Measurements from ENCODE around the gene ZNF850. TPM values are rescaled to one million over a fixed set of nuclear protein-coding genes. Genes with fewer than 3 reads are reported as not detected.
"Not testable (repeated sequence)": the region's sequence is repeated elsewhere in the genome, so short reads cannot be mapped to it uniquely, and the experiment has no call there.

The ZNF850 gene
- total RNA-seq, 1 donor from 2014 or later, result 3.0 TPM

- Histone ChIP-seq H3K36me3 (ENCODE audit: control insufficient read depth, insufficient read depth, low read length) (peaks cover 2% of the 10 kb centered on the region), H3K4me3 (ENCODE audit: low read depth, low read length) (no peak overlapping the region), H3K27me3 (ENCODE audit: control insufficient read depth, insufficient read depth, low read length) (no peaks in the 10 kb centered on the region)
- no peak for TF ChIP-seq CTCF (IDR thresholded peaks at IDR 0.05; ENCODE audit: insufficient read depth, low read length, poor library complexity, severe bottlenecking)
- no peak for DNase-seq (ENCODE audit: low read depth)
These were observed 22.4 kb downstream of the ZNF850 start for GRCh38 chr19:36750066-36750691.

GRCh38 chr19:36749613-36750012 is 23.0 kb downstream of the ZNF850 start:
- H3K27me3 ChIP-seq (ENCODE audit: control insufficient read depth, insufficient read depth, low read length); DNase-seq (ENCODE audit: low read depth); H3K4me3 ChIP-seq (ENCODE audit: low read depth, low read length); H3K36me3 ChIP-seq (ENCODE audit: control insufficient read depth, insufficient read depth, low read length): not testable (repeated sequence)

GRCh38 chr19:36748431-36749275 is 24.0 kb downstream of the ZNF850 start:
- no peak for DNase-seq (ENCODE audit: low read depth)
- Histone ChIP-seq H3K36me3 (ENCODE audit: control insufficient read depth, insufficient read depth, low read length) (peaks cover 2% of the 10 kb centered on the region), H3K4me3 (ENCODE audit: low read depth, low read length) (no peak overlapping the region), H3K27me3 (ENCODE audit: control insufficient read depth, insufficient read depth, low read length) (no peaks in the 10 kb centered on the region)
- TF ChIP-seq CTCF (IDR thresholded peaks at IDR 0.05; ENCODE audit: insufficient read depth, low read length, poor library complexity, severe bottlenecking), result no peak

GRCh38 chr19:36747750-36748149 is 24.9 kb downstream of the ZNF850 start:
- no peak for DNase-seq (ENCODE audit: low read depth)
- peaks cover 2% of the 10 kb centered on the region for H3K36me3 ChIP-seq (ENCODE audit: control insufficient read depth, insufficient read depth, low read length)
- H3K4me3 ChIP-seq (ENCODE audit: low read depth, low read length), result no peak overlapping the region
- H3K27me3 ChIP-seq (ENCODE audit: control insufficient read depth, insufficient read depth, low read length), result no peaks in the 10 kb centered on the region
- TF ChIP-seq CTCF (IDR thresholded peaks at IDR 0.05; ENCODE audit: insufficient read depth, low read length, poor library complexity, severe bottlenecking), result no peak

- Histone ChIP-seq H3K4me3 (ENCODE audit: low read depth, low read length) (no peak overlapping the region), H3K36me3 (ENCODE audit: control insufficient read depth, insufficient read depth, low read length) (peaks cover 2% of the 10 kb centered on the region), H3K27me3 (ENCODE audit: control insufficient read depth, insufficient read depth, low read length) (no peaks in the 10 kb centered on the region)
- no peak for TF ChIP-seq CTCF (IDR thresholded peaks at IDR 0.05; ENCODE audit: insufficient read depth, low read length, poor library complexity, severe bottlenecking)
- no peak for DNase-seq (ENCODE audit: low read depth)
These were observed 26.7 kb downstream of the ZNF850 start for GRCh38 chr19:36745870-36746269.

GRCh38 chr19:36736166-36736565 is 36.4 kb downstream of the ZNF850 start:
- H3K36me3 ChIP-seq (ENCODE audit: control insufficient read depth, insufficient read depth, low read length); H3K4me3 ChIP-seq (ENCODE audit: low read depth, low read length); DNase-seq (ENCODE audit: low read depth); H3K27me3 ChIP-seq (ENCODE audit: control insufficient read depth, insufficient read depth, low read length): not testable (repeated sequence)
